Esophagus squamous epithelium (tissue), 5 donors: ENCODE results near the gene CTH. TPM values are rescaled to one million over a fixed set of nuclear protein-coding genes. Genes with fewer than 3 reads are reported as not detected.
"Not testable (repeated sequence)": the region's sequence is repeated elsewhere in the genome, so short reads cannot be mapped to it uniquely, and the experiment has no call there.

Experiments
- DNase-seq: peaks from one replicate; lab custom pipeline; 2025; lab: John Stamatoyannopoulos, UW
- H3K27ac ChIP-seq, 4 donors: fragments of 200-600 bp; sonication (generic); one replicate each; pipeline ENCODE4 v1.5.1; 2016 to 2019; ENCODE audit warnings: mild to moderate bottlenecking in 1 of 4
- H3K27me3 ChIP-seq, 4 donors: fragments of 200-600 bp; sonication (generic); 1 replicate in 3 of 4; 2 replicates in 1 of 4; pipeline versions ENCODE4 v1.5.1 to v1.6.0; 2017 to 2021; ENCODE audit warnings: antibody characterized with exemption in 1 of 4
- H3K36me3 ChIP-seq, 3 donors: fragments of 200-600 bp; sonication (generic); one replicate each; pipeline ENCODE4 v1.5.1; 2016 to 2019
- H3K4me1 ChIP-seq, 3 donors: fragments of 200-600 bp; sonication (generic); one replicate each; pipeline ENCODE4 v1.5.1; 2017 to 2019
- H3K4me3 ChIP-seq, 4 donors: fragments of 200-600 bp; sonication (generic); 1 replicate in 3 of 4; 2 replicates in 1 of 4; pipeline ENCODE4 v1.5.1; 2016 to 2019; ENCODE audit warnings: mild to moderate bottlenecking in 2 of 4, moderate library complexity in 1 of 4
- H3K9me3 ChIP-seq, 3 donors: fragments of 200-600 bp; sonication (generic); one replicate each; pipeline ENCODE4 v1.5.1; 2016 to 2019
- CTCF ChIP-seq, 6 experiments: fragments of 450-650 bp in 4 of 6; fragments of 200-600 bp in 2 of 6; sonication (generic) in 2 of 6; IDR thresholded peaks; one replicate each; pipeline ENCODE4 v1.5.1; 2016 to 2019; ENCODE audit warnings: antibody characterized with exemption in 6 of 6, mild to moderate bottlenecking in 4 of 6, moderate library complexity in 4 of 6
- POLR2A ChIP-seq, 4 donors: fragments of 450-650 bp; IDR thresholded peaks; one replicate each; pipeline ENCODE4 v1.6.1; 2017; ENCODE audit warnings: antibody characterized with exemption in 4 of 4, mild to moderate bottlenecking in 4 of 4, moderate library complexity in 3 of 4
- WGBS, 2 donors: methylation state at CpG; one replicate each; pipeline ENCODE4 v1.1.5; 2018; 5-methylcytosine and 5-hydroxymethylcytosine counted together
- intact Hi-C: fragments of 100-400 bp; cut with DNase I; formaldehyde crosslinking; loops from one replicate; pipeline ENCODE4 v1.15.0; 2022
- total RNA-seq, 4 donors: library from RNA; depleted of rRNA; stranded (reverse); fragments of >200 nt; gene quantifications; one replicate each; pipeline ENCODE4 v1.1.0, GENCODE V29; 2016
- donor health status: DM: yes; HTN: yes; CAD: no.

Gene CTH
- total RNA-seq, 4 donors from 2014 or later, result 0.41 to 3.2 (median 1.1) TPM

- Histone ChIP-seq H3K27me3 (no peaks in the 10 kb centered on the region), H3K27ac (no peak overlapping the region), H3K36me3 (no peaks in the 10 kb centered on the region), H3K4me3 (no peak overlapping the region), H3K9me3 (no peaks in the 10 kb centered on the region), H3K4me1 (no peaks in the 10 kb centered on the region)
- intact Hi-C loops, result no loop called here
- DNase-seq, result no peak
- no peak for TF ChIP-seq CTCF (IDR thresholded peaks at IDR 0.05)
- no peak for TF ChIP-seq POLR2A (IDR thresholded peaks at IDR 0.05)
- WGBS, 2 donors, result 47% methylated on average over 2 of the region's 2 CpGs
Observed at GRCh38 chr1:70455291-70455690, 44.2 kb downstream of the CTH start.

GRCh38 chr1:70458131-70458530 lies 47.1 kb downstream of the CTH start:
- intact Hi-C loops, result no loop called here
- H3K27me3 ChIP-seq, result no peaks in the 10 kb centered on the region
- TF ChIP-seq POLR2A (IDR thresholded peaks at IDR 0.05) (no peak), CTCF (IDR thresholded peaks at IDR 0.05) (no peak)
- no peak overlapping the region for H3K27ac ChIP-seq
- no peak for DNase-seq
- H3K36me3 ChIP-seq, result no peaks in the 10 kb centered on the region
- H3K4me3 ChIP-seq, result no peak overlapping the region
- H3K4me1 ChIP-seq, result no peaks in the 10 kb centered on the region
- no peaks in the 10 kb centered on the region for H3K9me3 ChIP-seq

- intact Hi-C loops, result no loop called here
- H3K27me3 ChIP-seq, result no peaks in the 10 kb centered on the region
- H3K4me3 ChIP-seq, result no peak overlapping the region
- H3K9me3 ChIP-seq, result no peaks in the 10 kb centered on the region
- WGBS, 2 donors, result 66 to 75% methylated on average over 4 of the region's 4 CpGs
- no peak for DNase-seq
- no peaks in the 10 kb centered on the region for H3K36me3 ChIP-seq
- no peak overlapping the region for H3K27ac ChIP-seq
- TF ChIP-seq CTCF (IDR thresholded peaks at IDR 0.05), result no peak
- no peak for TF ChIP-seq POLR2A (IDR thresholded peaks at IDR 0.05)
- no peaks in the 10 kb centered on the region for H3K4me1 ChIP-seq
Observed at GRCh38 chr1:70459496-70460225, 48.6 kb downstream of the CTH start.

GRCh38 chr1:70460740-70461713 lies 50.0 kb downstream of the CTH start:
- intact Hi-C loops, H3K4me3 ChIP-seq, H3K36me3 ChIP-seq, H3K9me3 ChIP-seq, DNase-seq, H3K4me1 ChIP-seq, H3K27me3 ChIP-seq, H3K27ac ChIP-seq: not testable (repeated sequence)
- 46% methylated on average over 3 to 7 of the region's 8 CpGs for WGBS, 2 donors

GRCh38 chr1:70462611-70463010 lies 51.5 kb downstream of the CTH start:
- Histone ChIP-seq H3K4me3 (no peak overlapping the region), H3K27me3 (peaks cover 0 to 3% (median 0%) of the 10 kb centered on the region in 4 donors), H3K27ac (no peak overlapping the region), H3K36me3 (no peaks in the 10 kb centered on the region), H3K9me3 (no peaks in the 10 kb centered on the region), H3K4me1 (no peaks in the 10 kb centered on the region)
- WGBS, 2 donors, result 24 to 39% methylated on average over 1 of the region's 1 CpG
- DNase-seq, result no peak
- intact Hi-C loops, result no loop called here
- TF ChIP-seq POLR2A (IDR thresholded peaks at IDR 0.05), result no peak
- TF ChIP-seq CTCF (IDR thresholded peaks at IDR 0.05), result no peak
